ENCODE measurements around the gene TLK2. TPM values are rescaled to one million over a fixed set of nuclear protein-coding genes. Genes with fewer than 3 reads are reported as not detected.
A peak's percentile ranks its signal among the peaks of the same experiment; 100 is the strongest.
"Not testable (repeated sequence)": the region's sequence is repeated elsewhere in the genome, so short reads cannot be mapped to it uniquely, and the experiment has no call there.

Gene TLK2
- polyA plus RNA-seq, 2 of the 4 experiments (the other 2 are of a cell fraction) = 30.4 to 68.7 TPM

- Histone ChIP-seq H3K4me1 (peaks cover 16% of the 10 kb centered on the region), H3K4me2 (peak overlapping the region; percentile 90), H3K27ac (peak overlapping the region; percentile 97 to 99), H3K4me3 (peak overlapping the region; percentile 99)
- no CpG with 5 or more reads among the region's 84 CpGs for WGBS (ENCODE audit: missing lambda C conversion rate)
- CTCF ChIA-PET; DNase-seq (ENCODE audit: low read depth in 1 of 2, low spot score in 1 of 2); FAIRE-seq; POLR2A ChIA-PET; H3K9me3 ChIP-seq: not testable (repeated sequence)
- peak; percentile 21 to 64; a peak in 2 of 5 replicates for TF ChIP-seq JUN (IDR thresholded peaks at IDR 0.05)
- peak; percentile 54 to 67 for ATAC-seq
Measured at GRCh38 chr17:62478880-62479638, 434 bp downstream of the TLK2 start.

- H3K4me2 ChIP-seq = peak overlapping the region; percentile 90
- 2% methylated on average over 15 of the region's 22 CpGs for WGBS (ENCODE audit: missing lambda C conversion rate)
- ATAC-seq = peak in 1 of 2 experiments; percentile 49; a peak in 3 of 6 replicates
- POLR2A ChIA-PET, H3K9me3 ChIP-seq, CTCF ChIA-PET: not testable (repeated sequence)
- peak in 1 of 2 experiments; percentile 35 for DNase-seq (ENCODE audit: low read depth in 1 of 2, low spot score in 1 of 2)
- peak; percentile 51 for FAIRE-seq
- peak overlapping the region; percentile 97 to 99 for H3K27ac ChIP-seq
- H3K4me3 ChIP-seq = peak overlapping the region; percentile 99
- TF ChIP-seq PHF8 (IDR thresholded peaks at IDR 0.05; ENCODE audit: borderline replicate concordance, low read depth) = peak; percentile 58; the same call in 1 of the 2 replicates
- TF ChIP-seq KDM5A (IDR thresholded peaks at IDR 0.05) = peak; percentile 17; the same call in 1 of the 2 replicates
- peaks cover 16% of the 10 kb centered on the region for H3K4me1 ChIP-seq
Measured at GRCh38 chr17:62479639-62480258, 1.1 kb downstream of the TLK2 start.

GRCh38 chr17:62482553-62482952, 3.9 kb downstream of the TLK2 start:
- CTCF ChIA-PET = interaction anchor here (3.1 kb wide), 1 partner anchor 61 kb away, joined by 14 read pairs; no protein-coding TSS in a partner anchor
- not testable (repeated sequence) for FAIRE-seq; DNase-seq (ENCODE audit: low read depth in 1 of 2, low spot score in 1 of 2)

GRCh38 chr17:62490990-62491389, 12.4 kb downstream of the TLK2 start:
- DNase-seq (ENCODE audit: low read depth in 1 of 2, low spot score in 1 of 2); H3K4me2 ChIP-seq; CTCF ChIA-PET; POLR2A ChIA-PET; ATAC-seq; H3K9me3 ChIP-seq; H3K4me1 ChIP-seq; H3K27ac ChIP-seq; H3K4me3 ChIP-seq: not testable (repeated sequence)
- FAIRE-seq = peak; percentile 18
- 92% methylated on average over 1 of the region's 1 CpG for WGBS (ENCODE audit: missing lambda C conversion rate)

More at GRCh38 chr17:62482553-62482952, 3.9 kb downstream of the TLK2 start:
- 77% methylated on average over 3 of the region's 3 CpGs for WGBS (ENCODE audit: missing lambda C conversion rate)
- H3K9me3 ChIP-seq, H3K4me3 ChIP-seq, H3K27ac ChIP-seq, H3K4me2 ChIP-seq, POLR2A ChIA-PET, ATAC-seq: not testable (repeated sequence)
- peaks cover 12% of the 10 kb centered on the region for H3K4me1 ChIP-seq

- POLR2A ChIA-PET; ATAC-seq; DNase-seq (ENCODE audit: low read depth in 1 of 2, low spot score in 1 of 2); H3K4me2 ChIP-seq; H3K27ac ChIP-seq; H3K4me1 ChIP-seq; CTCF ChIA-PET; H3K4me3 ChIP-seq; FAIRE-seq; H3K9me3 ChIP-seq: not testable (repeated sequence)
- 87% methylated on average over 5 of the region's 5 CpGs for WGBS (ENCODE audit: missing lambda C conversion rate)
Measured at GRCh38 chr17:62493049-62493655, 14.5 kb downstream of the TLK2 start.

GRCh38 chr17:62494073-62494472, 15.4 kb downstream of the TLK2 start:
- POLR2A ChIA-PET; H3K4me2 ChIP-seq; H3K4me1 ChIP-seq; H3K9me3 ChIP-seq; H3K4me3 ChIP-seq; CTCF ChIA-PET; ATAC-seq; FAIRE-seq; H3K27ac ChIP-seq; DNase-seq (ENCODE audit: low read depth in 1 of 2, low spot score in 1 of 2): not testable (repeated sequence)
- 97% methylated on average over 7 of the region's 7 CpGs for WGBS (ENCODE audit: missing lambda C conversion rate)

GRCh38 chr17:62496344-62496743, 17.7 kb downstream of the TLK2 start:
- H3K27ac ChIP-seq; ATAC-seq; POLR2A ChIA-PET; H3K9me3 ChIP-seq; CTCF ChIA-PET; DNase-seq (ENCODE audit: low read depth in 1 of 2, low spot score in 1 of 2); H3K4me2 ChIP-seq; FAIRE-seq; H3K4me1 ChIP-seq; H3K4me3 ChIP-seq: not testable (repeated sequence)
- 93% methylated on average over 4 of the region's 4 CpGs for WGBS (ENCODE audit: missing lambda C conversion rate)

GRCh38 chr17:62498796-62499195, 20.2 kb downstream of the TLK2 start:
- WGBS (ENCODE audit: missing lambda C conversion rate) = 89% methylated on average over 8 of the region's 8 CpGs
- H3K4me2 ChIP-seq; H3K4me3 ChIP-seq; ATAC-seq; H3K4me1 ChIP-seq; FAIRE-seq; POLR2A ChIA-PET; CTCF ChIA-PET; H3K27ac ChIP-seq; DNase-seq (ENCODE audit: low read depth in 1 of 2, low spot score in 1 of 2); H3K9me3 ChIP-seq: not testable (repeated sequence)

GRCh38 chr17:62500463-62500862, 21.8 kb downstream of the TLK2 start:
- H3K4me3 ChIP-seq; CTCF ChIA-PET; H3K4me2 ChIP-seq; ATAC-seq; DNase-seq (ENCODE audit: low read depth in 1 of 2, low spot score in 1 of 2); POLR2A ChIA-PET; FAIRE-seq; H3K9me3 ChIP-seq; H3K27ac ChIP-seq; H3K4me1 ChIP-seq: not testable (repeated sequence)
- WGBS (ENCODE audit: missing lambda C conversion rate) = 98% methylated on average over 1 of the region's 1 CpG

- ATAC-seq; H3K27ac ChIP-seq; DNase-seq (ENCODE audit: low read depth in 1 of 2, low spot score in 1 of 2); H3K4me2 ChIP-seq; H3K9me3 ChIP-seq; FAIRE-seq; H3K4me3 ChIP-seq; POLR2A ChIA-PET; CTCF ChIA-PET: not testable (repeated sequence)
- peaks cover 27% of the 10 kb centered on the region for H3K4me1 ChIP-seq
- 94% methylated on average over 8 of the region's 8 CpGs for WGBS (ENCODE audit: missing lambda C conversion rate)
Measured at GRCh38 chr17:62504857-62505256, 26.2 kb downstream of the TLK2 start.
